ENCODE data around the gene PIH1D2.
A peak's percentile ranks its signal among the peaks of the same experiment; 100 is the strongest.
"Not testable (repeated sequence)": the region's sequence is repeated elsewhere in the genome, so short reads cannot be mapped to it uniquely, and the experiment has no call there.

The PIH1D2 gene

DNA sequence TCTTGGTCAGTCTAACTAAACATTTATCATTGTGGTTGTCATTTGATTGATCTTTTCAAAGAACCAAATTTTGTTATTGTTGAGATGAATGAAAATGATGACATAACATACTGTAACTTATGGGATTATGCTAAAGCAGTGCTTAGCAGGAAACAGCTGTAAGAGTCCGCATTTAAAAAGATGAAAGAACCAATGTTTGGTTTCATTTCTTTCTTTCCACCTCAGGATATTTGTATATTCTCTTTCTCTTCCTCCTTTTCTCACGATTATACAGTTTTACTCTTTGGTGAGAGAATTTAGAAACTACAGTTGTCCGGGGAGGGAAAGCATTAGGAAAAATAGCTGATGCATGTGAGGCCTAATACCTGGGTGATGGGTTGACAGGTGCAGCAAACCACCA lies 23.1 kb downstream of the PIH1D2 start:
- DNase-seq = no peak

DNA sequence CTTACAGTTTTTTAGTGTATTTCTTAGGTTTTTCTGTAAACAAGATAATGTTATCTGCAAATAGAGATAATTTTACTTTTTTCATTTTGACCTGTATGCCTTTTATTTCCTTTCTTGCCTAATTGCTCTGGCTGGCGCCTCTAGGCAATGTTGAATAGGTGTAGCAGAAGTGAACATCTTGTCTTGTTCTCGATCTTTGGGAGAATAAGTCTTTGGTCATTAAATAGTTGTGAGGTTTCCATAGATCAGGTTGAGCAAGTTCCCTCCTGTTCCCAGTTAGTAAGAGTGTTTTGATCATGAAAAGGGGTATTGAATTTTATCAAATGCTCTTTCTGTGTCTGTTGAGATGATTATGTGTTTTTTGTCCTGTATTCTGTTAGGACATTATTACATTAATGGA lies 24.0 kb downstream of the PIH1D2 start:
- no peak for DNase-seq

GRCh38 chr11:112048256-112048655 lies 25.6 kb downstream of the PIH1D2 start:
- DNase-seq = not testable (repeated sequence)

DNA sequence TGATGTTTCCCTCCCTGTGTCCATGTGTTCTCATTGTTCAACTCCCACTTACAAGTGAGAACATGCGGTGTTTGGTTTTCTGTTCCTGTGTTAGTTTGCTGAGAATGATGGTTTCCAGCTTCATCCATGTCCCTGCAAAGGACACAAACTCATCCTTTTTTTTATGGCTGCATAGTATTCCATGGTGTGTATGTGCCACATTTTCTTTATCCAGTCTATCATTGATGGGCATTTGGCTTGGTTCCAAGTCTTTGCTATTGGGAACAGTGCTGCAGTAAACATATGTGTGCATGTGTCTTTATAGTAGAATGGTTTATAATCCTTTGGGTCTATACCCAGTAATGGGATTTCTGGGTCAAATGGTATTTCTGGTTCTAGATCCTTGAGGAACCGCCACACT lies 27.2 kb downstream of the PIH1D2 start:
- not testable (repeated sequence) for DNase-seq

DNA sequence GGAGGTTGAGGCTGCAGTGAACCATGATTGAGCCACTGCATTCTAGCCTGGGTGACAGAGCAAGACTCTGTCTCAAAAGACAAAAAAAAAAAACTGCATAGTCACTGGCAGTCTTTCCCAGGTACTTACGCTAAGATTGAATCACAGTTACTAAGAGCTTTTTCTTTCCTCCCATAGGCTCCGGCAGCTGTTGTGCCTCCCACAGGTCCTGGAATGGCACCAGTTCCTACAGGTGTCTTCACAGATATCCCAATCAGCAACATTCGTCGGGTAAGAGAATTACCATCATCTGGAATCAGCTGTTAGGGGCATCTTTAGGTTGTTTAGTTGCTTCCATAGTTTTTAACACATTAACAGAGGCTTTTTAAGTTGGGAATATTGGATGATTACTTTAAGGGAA lies 28.9 kb downstream of the PIH1D2 start:
- no peak for DNase-seq

GRCh38 chr11:112042961-112043304 lies 30.9 kb downstream of the PIH1D2 start:
- DNase-seq = no peak

- DNase-seq = no peak
Measured at GRCh38 chr11:112042161-112042960, 31.5 kb downstream of the PIH1D2 start.

DNA sequence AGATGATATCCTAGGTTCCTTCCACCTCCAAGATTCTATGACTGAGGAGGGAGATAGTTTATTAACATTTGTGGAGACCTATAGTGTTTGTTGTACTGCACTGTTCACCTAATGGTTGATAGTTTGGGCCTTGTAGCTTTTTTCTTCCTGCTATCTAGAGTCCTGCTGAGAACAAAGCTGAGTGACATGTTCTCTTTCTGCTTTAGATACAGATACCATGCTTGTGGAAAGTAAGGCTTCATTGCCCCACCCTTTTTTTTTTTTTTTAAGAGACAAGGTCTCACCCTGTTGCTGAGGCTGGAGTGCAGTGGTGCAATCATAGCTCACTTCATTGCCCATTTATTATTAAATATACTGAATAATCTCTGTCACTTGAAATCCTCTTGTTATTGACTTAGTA lies 36.3 kb downstream of the PIH1D2 start:
- DNase-seq = no peak

GRCh38 chr11:112033902-112034301 lies 39.9 kb downstream of the PIH1D2 start:
- DNase-seq = no peak

DNA sequence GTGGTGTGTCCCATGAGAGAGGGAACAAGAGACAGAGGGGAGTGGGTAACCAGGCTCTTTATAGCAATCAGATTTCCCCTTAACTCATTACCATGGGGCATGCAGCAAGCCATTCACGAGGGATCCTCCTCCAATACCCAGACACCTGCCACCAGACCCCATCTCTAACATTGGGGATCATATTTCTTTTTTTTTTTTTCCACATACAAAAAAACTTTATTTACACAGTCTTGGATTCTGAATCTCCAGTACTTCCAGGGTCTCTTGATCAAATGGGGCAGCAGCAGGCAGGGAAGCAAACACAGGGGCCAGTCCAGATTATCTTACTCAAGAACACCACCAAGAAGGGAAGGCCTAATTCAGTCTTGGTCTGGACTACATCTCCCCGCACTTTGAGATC lies 44.4 kb downstream of the PIH1D2 start:
- no peak for DNase-seq

GRCh38 chr11:112026784-112027410 lies 46.9 kb downstream of the PIH1D2 start:
- not testable (repeated sequence) for DNase-seq

GRCh38 chr11:112025707-112026106 lies 48.1 kb downstream of the PIH1D2 start:
- no peak for DNase-seq

- DNase-seq = peak; percentile 50 to 68 (median 62)
Measured at GRCh38 chr11:112024773-112025678, 48.8 kb downstream of the PIH1D2 start, which contains the start of gene DLAT. DLAT (plus strand) TSS chr11:112025408; CDS start chr11:112025473, 65 bp downstream.

GRCh38 chr11:112024178-112024772 lies 49.5 kb downstream of the PIH1D2 start:
- no peak for DNase-seq

- DNase-seq = no peak
Measured at GRCh38 chr11:112023104-112023503, 50.7 kb downstream of the PIH1D2 start.

GRCh38 chr11:112019066-112019465 lies 54.8 kb downstream of the PIH1D2 start:
- no peak for DNase-seq
